Mucosa of descending colon (tissue), 3 donors: ENCODE measurements around the gene HBEGF. TPM values are rescaled to one million over a fixed set of nuclear protein-coding genes. Genes with fewer than 3 reads are reported as not detected.

Experiments
- ATAC-seq: fragments of 200-7000 bp; cut with Tn5 transposase; one replicate; pipeline ENCODE4 v1.9.1; 2020; ENCODE audit warnings: mild to moderate bottlenecking, moderate library complexity
- DNase-seq, 3 donors: peaks; one replicate each; pipeline ENCODE4 v3.0.0-alpha.2; 2020
- H3K36me3 ChIP-seq: fragments of 200-600 bp; one replicate; pipeline ENCODE4 v1.8.0; 2021; ENCODE audit warnings: low read depth, mild to moderate bottlenecking
- H3K4me1 ChIP-seq: fragments of 200-600 bp; one replicate; pipeline ENCODE4 v1.8.0; 2021; ENCODE audit warnings: low read depth, mild to moderate bottlenecking
- H3K4me3 ChIP-seq: fragments of 200-600 bp; one replicate; pipeline ENCODE4 v1.8.0; 2021; ENCODE audit warnings: mild to moderate bottlenecking
- H3K9me3 ChIP-seq: fragments of 200-600 bp; one replicate; pipeline ENCODE4 v1.8.0; 2021; ENCODE audit warnings: mild to moderate bottlenecking
- intact Hi-C, 2 donors: fragments of 100-400 bp; cut with DNase I in 1 of 2; cut with micrococcal nuclease in 1 of 2; formaldehyde crosslinking; loops; one replicate each; pipeline versions ENCODE4 v1.11.0 to v1.11.1; 2022; cut with DNase I, micrococcal nuclease
- total RNA-seq, 3 donors: library from RNA; stranded (reverse); fragmentation: NEBNext Ultra II Directional in 2 of 3; extraction: Animal tissue kit (Norgen Biotek cat#: 25700) in 2 of 3; gene quantifications; one replicate each; pipeline versions ENCODE4 v1.2.1 to v1.2.4, GENCODE V29; 2021 to 2023
- TF ChIP-seq, protein P1 (sequence below): fragments of 200-600 bp; IDR thresholded peaks from one replicate; pipeline ENCODE4 v1.8.0; 2022; ENCODE audit warnings: antibody characterized with exemption, mild to moderate bottlenecking
- donor health status: DM: no; HTN: no; CAD: no; lungs with moderate emphysema.
- donor health status: DM: no; HTN: no; CAD: no.
- donor health status: DM: no; HTN: yes; CAD: no.

HBEGF gene
- total RNA-seq, 3 donors from 2014 or later: 8.8 to 15.7 (median 13.1) TPM

DNA sequence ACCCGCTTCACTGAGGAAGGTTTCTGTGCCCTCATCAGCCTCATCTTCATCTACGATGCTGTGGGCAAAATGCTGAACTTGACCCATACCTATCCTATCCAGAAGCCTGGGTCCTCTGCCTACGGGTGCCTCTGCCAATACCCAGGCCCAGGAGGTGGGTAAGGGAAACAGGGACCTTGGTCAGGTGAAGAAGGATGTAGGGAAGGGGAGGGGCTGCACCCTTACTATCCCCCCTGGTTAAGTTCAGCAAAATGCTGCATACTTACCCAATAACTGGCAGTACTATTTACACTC is 18.0 kb upstream of the HBEGF start:
- peaks cover 17% of the 10 kb centered on the region for H3K4me1 ChIP-seq
- no peaks in the 10 kb centered on the region for H3K36me3 ChIP-seq
- H3K9me3 ChIP-seq: no peaks in the 10 kb centered on the region
- intact Hi-C loops: loop anchor here in 1 of 2 donors (10.0 kb wide), 2 partner anchors 180 to 350 kb away; partner anchors contain the start of gene EIF4EBP3
- no peak for DNase-seq
- TF ChIP-seq, protein P1, sequence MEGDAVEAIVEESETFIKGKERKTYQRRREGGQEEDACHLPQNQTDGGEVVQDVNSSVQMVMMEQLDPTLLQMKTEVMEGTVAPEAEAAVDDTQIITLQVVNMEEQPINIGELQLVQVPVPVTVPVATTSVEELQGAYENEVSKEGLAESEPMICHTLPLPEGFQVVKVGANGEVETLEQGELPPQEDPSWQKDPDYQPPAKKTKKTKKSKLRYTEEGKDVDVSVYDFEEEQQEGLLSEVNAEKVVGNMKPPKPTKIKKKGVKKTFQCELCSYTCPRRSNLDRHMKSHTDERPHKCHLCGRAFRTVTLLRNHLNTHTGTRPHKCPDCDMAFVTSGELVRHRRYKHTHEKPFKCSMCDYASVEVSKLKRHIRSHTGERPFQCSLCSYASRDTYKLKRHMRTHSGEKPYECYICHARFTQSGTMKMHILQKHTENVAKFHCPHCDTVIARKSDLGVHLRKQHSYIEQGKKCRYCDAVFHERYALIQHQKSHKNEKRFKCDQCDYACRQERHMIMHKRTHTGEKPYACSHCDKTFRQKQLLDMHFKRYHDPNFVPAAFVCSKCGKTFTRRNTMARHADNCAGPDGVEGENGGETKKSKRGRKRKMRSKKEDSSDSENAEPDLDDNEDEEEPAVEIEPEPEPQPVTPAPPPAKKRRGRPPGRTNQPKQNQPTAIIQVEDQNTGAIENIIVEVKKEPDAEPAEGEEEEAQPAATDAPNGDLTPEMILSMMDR: no peak
- no peak for ATAC-seq
- H3K4me3 ChIP-seq: no peak overlapping the region

DNA sequence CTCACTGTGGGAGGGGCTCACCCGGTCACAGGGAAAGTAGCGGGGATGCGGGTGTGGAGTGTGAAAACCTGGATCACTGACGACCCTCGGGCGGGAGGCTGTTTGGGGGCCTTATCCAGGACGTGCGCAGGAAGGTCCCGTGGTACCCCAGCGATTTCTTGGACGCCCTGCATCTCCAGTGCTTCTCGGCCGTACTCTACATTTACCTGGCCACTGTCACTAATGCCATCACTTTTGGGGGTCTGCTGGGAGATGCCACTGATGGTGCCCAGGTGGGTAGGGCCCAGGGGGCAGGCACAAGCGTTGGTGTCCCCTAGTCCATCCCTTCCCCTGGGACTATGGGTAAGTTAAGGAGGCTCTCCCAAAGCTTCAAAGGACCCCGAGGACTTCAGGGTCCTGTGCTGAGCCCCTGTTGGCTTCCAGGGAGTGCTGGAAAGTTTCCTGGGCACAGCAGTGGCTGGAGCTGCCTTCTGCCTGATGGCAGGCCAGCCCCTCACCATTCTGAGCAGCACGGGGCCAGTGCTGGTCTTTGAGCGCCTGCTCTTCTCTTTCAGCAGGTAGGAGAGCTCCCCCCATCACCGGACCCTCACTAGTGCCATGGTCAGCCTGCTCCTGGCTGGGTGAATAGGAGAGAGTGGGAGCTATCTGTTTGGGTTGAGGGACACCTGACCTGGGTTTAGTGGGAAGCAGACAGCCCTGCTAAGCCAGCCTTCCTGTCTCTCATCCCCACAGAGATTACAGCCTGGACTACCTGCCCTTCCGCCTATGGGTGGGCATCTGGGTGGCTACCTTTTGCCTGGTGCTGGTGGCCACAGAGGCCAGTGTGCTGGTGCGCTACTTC is 17.4 kb upstream of the HBEGF start:
- DNase-seq: no peak
- ATAC-seq: no peak
- Histone ChIP-seq H3K9me3 (no peaks in the 10 kb centered on the region), H3K36me3 (no peaks in the 10 kb centered on the region), H3K4me1 (peaks cover 13% of the 10 kb centered on the region), H3K4me3 (no peak overlapping the region)
- TF ChIP-seq, protein P1: no peak
- intact Hi-C loops: loop anchor here in 1 of 2 donors (10.0 kb wide), 2 partner anchors 181 to 351 kb away; partner anchors contain the start of gene EIF4EBP3

DNA sequence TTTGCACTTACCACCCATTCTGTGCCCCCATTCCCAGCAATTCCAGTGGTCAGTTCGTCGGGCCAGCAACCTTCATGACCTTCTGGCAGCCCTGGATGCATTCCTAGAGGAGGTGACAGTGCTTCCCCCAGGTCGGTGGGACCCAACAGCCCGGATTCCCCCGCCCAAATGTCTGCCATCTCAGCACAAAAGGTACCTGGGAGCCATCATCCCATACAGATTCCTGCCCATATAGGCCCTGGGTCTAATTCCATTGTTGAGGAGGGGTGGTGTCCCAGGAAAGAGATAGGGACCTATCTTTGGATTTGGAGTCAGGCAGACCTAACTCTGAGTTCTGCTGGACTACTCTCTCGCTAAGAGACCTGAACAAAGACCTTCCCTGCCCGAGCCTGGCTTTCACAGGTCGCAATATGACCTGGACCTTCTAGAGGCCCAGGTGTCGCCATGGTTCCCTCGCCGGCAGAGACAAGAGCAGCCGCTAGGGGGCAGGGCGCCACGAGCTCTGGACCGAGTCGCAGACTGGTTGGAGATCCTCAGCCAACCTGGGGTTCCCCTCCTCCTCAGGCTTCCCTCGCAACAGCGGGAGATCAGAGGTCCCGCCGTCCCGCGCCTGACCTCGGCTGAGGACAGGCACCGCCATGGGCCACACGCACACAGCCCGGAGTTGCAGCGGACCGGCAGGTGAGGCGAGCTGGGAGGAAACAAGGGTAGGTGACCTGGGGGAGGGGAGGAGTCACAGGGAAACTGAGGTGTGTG is 16.6 kb upstream of the HBEGF start:
- ATAC-seq: peak; percentile 87
- Histone ChIP-seq H3K36me3 (no peaks in the 10 kb centered on the region), H3K4me3 (no peak overlapping the region), H3K4me1 (peaks cover 13% of the 10 kb centered on the region), H3K9me3 (no peaks in the 10 kb centered on the region)
- TF ChIP-seq, protein P1: peak; percentile 93
- intact Hi-C loops: loop anchor here in 1 of 2 donors (10.0 kb wide), 2 partner anchors 182 to 352 kb away; partner anchors contain the start of gene EIF4EBP3
- DNase-seq: peak; percentile 84 to 92 (median 91)

DNA sequence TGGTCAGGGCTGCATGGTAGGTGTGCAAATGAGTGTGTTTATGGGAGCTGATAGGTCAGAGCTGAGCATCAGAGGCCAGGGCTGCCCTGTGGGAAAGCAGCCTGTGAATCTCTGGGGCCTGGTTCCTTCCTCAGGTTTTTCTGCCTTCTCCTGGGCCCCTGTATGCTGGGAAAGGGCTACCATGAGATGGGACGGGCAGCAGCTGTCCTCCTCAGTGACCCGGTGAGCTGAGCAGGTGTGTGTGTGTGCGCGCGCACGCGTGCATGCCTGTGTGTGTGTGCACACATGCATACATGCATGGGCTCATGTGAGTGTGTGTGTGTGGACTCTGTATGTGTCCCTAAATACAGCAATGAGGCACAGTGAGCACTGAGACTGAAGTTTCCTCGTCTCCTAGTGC is 15.9 kb upstream of the HBEGF start:
- no peaks in the 10 kb centered on the region for H3K9me3 ChIP-seq
- DNase-seq (no peak), ATAC-seq (no peak)
- no peaks in the 10 kb centered on the region for H3K36me3 ChIP-seq
- no peak overlapping the region for H3K4me3 ChIP-seq
- intact Hi-C loops: loop anchor here in 1 of 2 donors (10.0 kb wide), 2 partner anchors 182 to 352 kb away; partner anchors contain the start of gene EIF4EBP3
- H3K4me1 ChIP-seq: peaks cover 15% of the 10 kb centered on the region
- TF ChIP-seq, protein P1: no peak

DNA sequence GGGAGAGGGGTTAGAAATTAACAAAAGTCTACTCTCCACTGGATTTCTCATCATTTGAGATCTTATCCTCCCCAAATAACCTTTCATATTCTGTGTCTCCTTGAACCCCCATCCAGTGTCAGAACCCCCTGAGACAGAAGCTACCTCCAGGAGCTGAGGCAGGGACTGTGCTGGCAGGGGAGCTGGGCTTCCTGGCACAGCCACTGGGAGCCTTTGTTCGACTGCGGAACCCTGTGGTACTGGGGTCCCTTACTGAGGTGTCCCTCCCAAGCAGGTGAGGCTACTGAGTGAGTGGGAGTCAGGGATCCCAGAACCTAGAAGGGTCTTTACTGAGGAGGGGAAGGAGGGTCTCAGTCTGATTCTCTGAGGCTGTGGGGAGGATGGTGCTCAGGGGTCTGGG is 15.5 kb upstream of the HBEGF start:
- Histone ChIP-seq H3K4me1 (peaks cover 13% of the 10 kb centered on the region), H3K36me3 (no peaks in the 10 kb centered on the region), H3K9me3 (no peaks in the 10 kb centered on the region), H3K4me3 (no peak overlapping the region)
- intact Hi-C loops: loop anchor here in 1 of 2 donors (10.0 kb wide), 2 partner anchors 183 to 353 kb away; partner anchors contain the start of gene EIF4EBP3
- TF ChIP-seq, protein P1: no peak
- ATAC-seq (no peak), DNase-seq (no peak)
